ENCODE measurements around the gene GOLGA6L7.
"Not testable (repeated sequence)": the region's sequence is repeated elsewhere in the genome, so short reads cannot be mapped to it uniquely, and the experiment has no call there.

The GOLGA6L7 gene

DNA sequence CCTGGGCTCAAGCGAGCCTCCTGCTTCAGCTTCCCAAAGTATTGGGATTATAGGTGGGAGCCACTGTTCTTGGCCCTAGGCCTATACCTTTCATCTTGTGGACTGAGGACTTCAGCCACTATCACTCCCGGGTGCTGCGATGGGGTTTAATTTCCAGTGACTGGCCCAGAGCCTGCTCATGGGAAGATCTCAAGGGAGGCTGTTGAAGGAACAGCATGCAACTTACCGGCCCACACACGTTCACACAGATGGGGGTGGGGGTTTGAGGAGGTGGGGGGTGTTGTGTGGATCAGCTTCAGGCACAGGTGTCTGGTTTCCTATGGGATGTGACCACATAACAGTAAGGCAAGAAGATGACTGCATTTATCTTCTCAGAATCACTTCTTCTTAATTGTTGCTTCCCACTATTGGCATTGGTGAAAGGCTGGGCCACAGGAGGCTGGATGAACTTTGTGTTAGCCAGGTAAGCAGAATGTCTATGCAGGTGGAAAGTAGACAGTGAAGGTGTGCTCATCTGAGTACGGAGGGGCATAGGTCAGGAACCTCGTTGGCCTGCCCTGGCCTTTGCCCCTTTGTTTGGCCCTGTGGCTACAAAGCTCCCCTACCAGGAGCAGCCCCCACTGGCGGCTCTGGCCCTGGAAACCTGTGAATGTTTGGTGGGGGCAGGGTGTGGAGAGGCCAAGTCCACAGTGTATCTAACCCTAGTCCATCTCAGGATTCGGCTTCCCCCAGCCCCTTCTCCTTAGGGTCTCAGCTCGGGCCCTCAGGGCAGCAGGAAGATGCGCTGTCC lies 35.9 kb upstream of the GOLGA6L7 start:
- DNase-seq, result no peak

DNA sequence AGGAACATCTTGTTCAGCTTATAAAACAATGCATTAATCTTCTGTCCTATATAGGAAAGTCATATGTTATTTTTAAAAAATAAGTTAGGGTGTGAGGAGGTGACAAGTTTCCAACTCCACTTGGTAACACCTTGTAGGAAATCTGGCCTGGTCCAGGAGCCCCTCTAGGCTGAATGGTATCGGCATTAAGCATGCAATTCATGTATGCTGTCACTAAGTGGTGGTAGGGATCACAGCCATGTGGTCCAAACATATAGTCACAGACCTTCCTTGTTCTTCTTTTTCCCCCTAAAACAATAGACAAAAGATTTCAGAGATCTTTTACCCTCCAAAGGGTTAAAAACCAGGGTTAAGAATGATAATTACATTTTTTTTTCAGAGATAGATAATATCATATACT lies 33.2 kb upstream of the GOLGA6L7 start:
- no peak for DNase-seq

DNA sequence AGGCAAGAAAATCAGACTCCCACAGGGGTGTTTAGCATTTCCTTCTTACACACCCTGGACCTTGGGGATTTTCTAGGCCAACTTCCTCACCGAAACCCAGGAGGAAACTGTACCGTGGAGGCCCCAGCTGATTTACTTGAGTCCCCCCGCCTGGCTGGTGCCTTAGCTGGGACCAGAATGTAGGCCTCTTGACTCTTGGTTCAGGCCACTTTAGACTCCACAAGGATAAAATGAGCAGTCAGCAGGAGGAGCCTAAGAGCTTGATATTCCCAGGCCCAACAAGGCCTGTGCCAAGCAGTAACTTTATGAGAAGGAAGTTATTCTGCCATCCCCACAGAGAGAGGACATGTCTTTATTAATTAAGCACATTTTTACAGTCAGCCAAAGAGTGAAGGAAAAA lies 32.7 kb upstream of the GOLGA6L7 start:
- no peak for DNase-seq

DNA sequence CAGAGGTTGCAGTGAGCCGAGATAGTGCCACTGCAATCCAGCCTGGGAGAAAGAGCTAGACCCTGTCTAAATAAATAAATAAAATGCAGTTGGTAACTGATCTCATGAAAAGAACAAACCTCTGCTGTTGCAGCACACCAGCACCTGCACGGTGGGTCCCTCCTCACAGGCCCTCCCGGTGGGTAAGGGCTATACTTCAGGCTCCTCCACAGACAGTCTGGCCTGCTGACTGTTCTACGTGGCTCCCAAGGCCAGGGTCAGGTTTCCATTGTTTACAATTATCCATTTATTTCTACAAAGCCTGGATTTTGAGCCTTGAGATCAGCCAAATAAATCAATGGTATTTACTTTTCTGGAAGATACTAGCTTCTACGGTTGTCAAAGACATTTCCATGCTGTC lies 32.2 kb upstream of the GOLGA6L7 start:
- no peak for DNase-seq

DNA sequence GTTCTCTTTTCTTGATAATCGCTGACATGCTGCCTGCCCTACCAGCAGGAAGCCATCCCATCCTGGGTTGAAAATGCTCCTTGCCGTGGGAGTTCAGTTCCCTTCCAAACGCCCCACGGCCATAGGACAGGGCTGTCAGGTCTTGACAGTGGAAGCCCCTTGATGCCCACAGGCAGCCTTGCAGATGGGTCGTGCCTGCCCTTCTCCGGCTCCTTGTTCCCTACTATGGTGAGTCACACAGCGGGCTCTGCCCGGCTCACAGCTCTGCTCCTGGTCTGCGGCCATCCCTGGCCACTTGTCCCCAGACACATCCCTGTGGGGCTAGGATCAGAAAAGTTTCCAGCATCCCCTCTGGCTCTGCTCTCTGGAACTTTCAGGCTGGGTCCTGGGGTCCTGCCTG lies 31.1 kb upstream of the GOLGA6L7 start:
- no peak for DNase-seq

DNA sequence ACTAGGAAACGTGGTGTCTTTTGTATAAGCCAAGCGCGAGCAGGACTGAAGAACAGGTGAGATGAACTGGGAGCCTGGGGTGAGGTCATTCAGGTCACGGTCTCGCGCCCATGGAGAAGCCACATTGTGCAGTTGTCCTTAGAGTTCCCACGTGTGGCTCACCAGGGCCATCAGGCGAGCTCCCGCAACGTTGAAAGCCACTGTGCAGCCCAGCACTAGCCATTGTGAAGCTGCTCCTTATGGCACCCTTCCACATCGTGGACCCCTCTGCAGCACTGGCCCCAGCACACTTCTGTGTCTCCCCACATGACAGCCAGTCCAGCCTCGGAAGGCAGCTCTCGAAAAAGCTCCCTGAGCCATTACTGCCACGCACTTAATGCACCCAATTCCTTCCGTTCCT lies 29.8 kb upstream of the GOLGA6L7 start:
- no peak for DNase-seq

DNA sequence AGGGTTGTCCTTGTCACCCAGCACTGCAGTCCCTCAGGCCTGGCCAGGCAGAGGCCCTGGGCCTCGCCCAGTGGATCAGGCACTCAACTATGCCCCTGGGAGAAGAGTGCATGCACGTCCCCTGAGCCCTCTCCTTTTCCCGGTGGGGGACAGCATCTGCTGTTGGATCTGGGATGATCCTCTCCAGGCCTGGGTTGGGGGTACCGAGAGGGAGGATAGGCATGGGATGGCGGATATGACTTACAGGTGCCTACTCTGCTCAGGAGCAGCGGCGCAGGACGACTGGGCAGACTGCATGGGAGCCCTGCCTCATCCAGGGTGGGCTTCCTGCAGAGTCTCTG lies 28.4 kb upstream of the GOLGA6L7 start:
- no peak for DNase-seq

DNA sequence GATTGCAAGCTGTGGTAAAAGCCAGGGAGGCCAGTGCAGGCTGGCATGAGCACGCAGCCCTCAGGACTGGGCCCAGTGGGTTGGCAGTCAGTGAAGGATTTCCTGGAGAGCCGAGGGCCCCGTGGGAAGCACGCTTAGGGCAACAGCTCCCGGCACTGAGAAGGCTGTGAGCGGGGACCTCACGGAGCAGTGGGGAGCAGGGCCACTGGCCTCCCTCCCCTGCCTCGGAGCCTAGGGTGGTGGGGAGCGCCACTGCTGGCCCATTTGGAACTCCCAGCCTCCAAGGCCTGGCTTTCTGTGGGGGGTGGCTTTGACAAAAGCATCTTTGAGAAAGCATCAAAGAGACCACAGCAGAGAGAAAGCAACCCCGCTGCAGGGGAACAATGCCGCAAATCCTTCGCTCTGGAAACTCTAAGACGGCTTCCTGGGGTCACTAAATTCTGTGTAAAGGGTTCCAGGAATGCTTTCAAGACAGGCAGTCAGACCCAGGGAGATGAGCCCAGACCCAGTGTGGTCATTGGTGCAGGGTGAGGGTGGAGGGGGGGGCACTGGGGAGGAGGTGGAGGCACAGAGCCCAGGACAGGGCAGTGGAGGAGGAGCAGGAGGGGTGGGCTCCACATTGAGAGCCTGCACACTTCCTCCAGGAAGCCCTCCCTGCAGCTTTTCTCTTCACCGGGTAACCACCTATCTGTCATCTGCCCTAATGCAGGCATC lies 27.8 kb upstream of the GOLGA6L7 start:
- peak in 23 of 56 donors; percentile 12 to 65 (median 33) for DNase-seq

DNA sequence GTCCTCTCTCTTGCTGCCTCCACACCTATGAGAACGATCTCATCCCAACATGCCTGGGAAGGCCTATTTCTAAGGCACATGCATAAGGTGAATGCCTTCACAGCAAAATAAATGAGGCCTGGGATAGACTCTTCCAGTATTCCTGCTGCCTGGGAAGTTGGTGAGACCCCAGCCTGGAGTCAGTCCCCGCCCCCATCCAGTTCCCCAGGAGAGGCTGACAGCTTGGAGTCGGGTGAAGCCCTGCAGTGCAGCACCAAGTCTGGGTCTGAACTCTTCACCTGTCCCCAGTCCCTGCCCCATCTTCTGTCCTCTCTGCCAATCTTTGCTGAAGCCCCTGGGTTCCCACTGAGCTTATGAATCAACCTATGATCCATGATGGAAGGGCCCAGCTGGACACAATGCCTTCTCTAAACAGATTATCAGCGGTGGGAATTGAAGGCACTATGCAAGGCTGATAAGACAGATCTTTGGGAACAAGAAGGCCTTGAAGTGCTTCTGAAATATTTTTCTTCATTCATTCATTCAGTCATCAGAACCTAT lies 27.1 kb upstream of the GOLGA6L7 start:
- DNase-seq, result no peak

DNA sequence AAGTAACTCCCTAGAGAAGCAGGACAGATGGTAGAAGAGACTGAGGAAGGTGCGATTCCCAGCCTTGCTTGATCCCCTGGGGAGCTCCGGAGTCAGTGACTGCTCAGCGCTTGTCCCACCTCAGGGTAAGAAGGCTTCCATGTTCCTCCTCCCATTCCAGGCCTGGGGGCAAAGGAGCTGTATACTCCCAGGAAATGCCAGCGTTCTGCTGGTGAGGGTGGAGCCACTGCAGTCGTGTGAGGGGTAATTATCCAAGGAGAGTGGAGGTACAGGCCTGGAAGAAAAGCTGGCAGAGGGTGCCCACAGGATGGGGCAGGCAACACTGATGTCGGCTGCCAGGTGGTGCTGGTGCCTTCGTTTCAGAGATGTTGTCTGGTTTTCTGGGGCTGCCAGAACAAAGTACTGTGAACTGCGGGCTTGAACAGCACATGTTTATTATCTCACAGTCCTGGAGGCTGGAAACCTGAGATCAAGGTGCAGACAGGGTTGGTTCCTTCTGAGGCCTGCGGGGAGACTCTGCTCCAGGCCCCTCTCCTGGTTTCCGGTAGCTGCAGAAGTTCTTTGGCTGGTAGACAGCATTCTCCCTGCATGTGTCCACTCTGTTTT lies 25.2 kb upstream of the GOLGA6L7 start:
- DNase-seq, result peak in 1 of 56 donors; percentile 16

DNA sequence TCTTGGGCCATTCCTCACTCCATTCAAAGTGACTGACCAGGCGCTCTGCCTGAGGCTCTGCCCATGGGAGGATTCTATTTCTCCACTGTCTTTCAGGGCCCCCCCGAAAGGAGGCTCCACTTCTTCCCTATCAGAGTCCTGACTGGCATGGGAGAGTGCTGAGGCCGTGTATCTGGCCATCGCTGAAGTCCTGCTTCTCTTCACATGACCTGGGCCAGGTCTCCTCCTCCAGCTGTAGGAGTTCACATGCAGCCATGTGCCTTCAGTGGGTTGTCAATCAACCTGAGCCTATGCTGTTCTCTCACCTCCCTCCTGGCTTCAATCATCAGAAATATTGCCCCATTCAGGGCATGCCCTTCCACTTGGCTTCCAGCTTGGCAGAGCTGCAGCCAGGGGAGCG lies 24.6 kb upstream of the GOLGA6L7 start:
- DNase-seq, result no peak

DNA sequence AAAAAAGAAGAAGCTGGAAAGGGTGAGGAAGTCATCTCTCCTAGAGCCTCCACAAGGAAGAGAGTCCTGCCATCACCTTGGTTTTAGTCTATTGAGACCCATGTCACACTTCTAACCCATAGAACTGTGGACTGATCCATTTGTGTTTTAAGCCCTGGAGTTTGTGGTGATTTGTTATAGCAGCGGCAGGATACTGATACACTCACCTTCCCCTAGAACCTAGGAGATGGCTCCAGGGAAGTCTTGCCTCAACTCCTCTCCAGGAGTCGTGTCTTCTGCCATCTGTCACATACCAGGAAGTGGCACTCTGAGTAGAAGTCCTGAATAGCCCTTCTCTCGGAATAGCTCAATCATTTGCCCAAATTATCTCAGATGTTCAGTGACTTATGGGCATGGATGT lies 22.7 kb upstream of the GOLGA6L7 start:
- no peak for DNase-seq

DNA sequence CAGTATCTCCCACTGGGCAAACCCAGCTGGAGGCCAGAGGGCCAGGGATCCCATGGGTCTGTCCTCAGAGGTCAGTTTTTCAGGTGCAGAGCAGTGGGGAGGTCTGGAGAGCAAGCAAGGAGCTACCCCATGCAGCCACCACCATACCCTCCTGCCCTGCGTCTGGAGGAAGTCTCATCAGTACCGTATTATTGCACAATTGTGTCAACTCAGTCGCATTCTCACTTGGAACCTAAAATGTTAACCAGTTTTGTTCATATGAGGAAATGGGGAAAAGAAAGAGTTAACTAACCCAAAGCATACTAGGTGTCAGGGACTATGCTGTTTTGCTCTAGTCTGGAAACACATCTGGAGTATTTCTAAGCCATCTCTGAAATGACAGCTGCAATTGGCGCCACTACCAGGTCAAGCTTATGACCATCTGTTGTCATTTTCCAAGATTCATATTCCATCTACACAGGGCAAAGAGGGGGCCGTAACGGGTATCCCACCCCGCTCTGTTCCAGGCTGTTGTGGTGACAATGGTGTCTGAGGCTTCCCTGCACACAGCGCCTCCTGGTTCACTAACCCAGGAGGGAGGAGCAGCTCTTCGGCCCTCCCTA lies 20.4 kb upstream of the GOLGA6L7 start:
- DNase-seq, result no peak

DNA sequence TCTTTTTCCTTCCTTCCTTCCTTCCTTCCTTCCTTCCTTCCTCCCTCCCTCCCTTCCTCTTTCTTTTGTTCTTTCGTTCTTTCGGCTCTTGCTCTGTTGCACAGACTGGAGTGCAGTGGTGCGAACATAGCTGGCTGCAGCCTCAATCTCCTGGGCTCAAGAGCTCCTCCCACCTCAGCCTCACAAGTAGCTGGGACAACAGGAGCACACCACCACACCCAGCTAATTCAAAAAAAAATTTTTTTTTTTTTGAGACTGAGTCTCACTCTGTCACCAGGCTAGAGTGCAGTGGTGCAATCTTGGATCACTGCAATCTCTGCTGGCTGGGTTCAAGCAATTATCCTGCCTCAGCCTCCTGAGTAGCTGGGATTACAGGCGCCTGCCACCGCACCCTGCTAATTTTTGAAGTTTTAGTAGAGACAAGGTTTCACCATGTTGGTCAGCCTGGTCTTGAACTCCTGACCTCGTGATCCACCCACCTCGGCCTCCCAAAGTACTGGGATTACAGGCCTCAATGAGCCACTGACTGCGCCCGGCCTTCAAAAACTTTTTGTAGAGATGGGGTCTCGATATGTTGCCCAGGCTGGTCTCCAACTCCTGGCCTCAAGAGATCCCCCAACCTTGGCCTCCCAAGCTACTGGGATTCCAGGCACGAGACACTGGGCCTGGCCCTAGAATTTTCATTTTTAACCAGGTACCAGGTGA lies 13.3 kb upstream of the GOLGA6L7 start:
- not testable (repeated sequence) for DNase-seq

DNA sequence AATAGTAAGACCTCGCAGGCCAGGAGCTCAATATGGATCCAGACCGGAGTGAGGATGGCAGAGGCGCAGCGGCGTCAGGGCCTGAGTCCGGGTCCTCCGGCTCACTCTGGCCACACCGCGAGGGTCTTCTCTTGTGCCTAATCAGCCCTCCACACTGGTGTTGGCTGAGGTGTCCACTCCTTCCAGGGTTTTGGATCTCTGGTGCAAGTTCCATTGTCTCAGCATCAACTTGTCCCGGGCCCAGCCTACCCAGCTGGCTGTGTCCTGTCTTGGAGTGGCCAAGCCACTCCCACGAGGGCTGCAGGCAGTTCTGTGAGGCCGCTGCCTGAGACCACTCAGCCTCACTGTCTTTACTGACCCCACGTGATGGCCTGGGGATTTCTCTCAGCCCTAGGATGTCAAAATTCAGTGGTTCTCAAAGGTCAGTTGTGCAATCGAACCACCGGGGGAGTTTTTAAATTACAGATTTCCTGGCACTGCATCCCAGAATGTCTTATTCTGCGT lies 12.6 kb upstream of the GOLGA6L7 start:
- peak in 4 of 56 donors; percentile 5 to 31 (median 11) for DNase-seq

DNA sequence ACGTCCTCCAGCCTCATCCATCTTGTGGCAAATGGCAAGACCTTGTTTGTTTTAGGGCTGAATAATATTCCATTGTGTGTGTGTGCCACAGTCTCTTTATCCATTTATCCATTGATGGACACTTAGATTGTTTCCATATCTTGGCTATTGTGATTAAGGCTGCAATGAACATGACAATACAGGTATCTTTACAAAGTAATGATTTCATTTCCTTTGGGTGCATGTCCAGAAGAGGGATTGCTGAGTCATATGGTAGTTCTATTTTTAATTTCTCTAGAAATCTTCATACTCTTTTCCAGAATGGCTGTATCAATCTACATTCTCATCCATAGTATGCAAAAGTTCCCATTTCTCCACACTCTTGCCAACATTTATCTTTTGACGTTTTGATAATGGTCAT lies 6.1 kb upstream of the GOLGA6L7 start:
- DNase-seq, result not testable (repeated sequence)

DNA sequence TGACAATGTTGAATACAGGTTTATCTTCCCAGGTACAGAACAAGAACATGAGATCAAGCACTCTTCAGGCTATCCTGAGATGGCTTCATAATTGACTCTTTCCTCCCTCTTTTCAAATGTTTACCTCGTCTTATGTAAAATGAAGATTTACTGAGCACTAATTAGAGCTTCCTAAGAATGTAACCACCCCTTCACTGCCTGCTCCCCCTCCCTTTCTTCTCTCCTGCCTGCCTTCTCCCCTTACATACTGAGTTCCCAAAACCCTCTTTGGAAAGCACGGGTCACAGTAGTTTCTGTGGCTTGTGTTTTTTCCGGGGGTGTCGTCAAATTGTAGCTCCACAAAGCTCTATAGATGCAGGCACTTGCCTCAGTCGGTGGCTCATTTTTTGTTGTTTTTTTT lies 5.2 kb upstream of the GOLGA6L7 start:
- not testable (repeated sequence) for DNase-seq

DNA sequence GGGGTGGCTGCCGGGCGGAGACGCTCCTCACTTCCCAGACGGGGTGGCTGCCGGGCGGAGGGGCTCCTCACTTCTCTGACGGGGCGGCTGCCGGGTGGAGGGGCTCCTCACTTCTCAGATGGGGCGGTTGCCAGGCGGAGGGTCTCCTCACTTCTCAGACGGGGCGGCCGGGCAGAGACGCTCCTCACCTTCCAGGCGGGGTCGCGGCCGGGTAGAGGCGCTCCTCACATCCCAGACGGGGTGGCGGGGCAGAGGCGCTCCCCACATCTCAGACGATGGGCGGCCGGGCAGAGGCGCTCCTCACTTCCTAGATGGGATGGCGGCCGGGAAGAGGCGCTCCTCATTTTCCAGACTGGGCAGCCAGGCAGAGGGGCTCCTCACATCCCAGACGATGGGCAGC lies 1.3 kb upstream of the GOLGA6L7 start:
- not testable (repeated sequence) for DNase-seq

DNA sequence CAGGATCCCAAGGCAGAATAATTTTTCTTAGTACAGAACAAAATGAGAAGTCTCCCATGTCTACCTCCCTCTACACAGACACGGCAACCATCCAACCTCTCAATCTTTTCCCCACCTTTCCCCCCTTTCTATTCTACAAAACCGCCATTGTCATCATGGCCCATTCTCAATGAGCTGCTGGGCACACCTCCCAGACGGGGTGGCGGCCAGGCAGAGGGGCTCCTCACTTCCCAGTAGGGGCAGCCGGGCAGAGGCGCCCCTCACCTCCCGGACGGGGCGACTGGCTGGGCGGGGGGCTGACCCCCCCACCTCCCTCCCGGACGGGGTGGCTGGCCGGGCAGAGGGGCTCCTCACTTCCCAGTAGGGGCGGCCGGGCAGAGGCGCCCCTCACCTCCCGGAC lies 827 bp upstream of the GOLGA6L7 start:
- not testable (repeated sequence) for DNase-seq

DNA sequence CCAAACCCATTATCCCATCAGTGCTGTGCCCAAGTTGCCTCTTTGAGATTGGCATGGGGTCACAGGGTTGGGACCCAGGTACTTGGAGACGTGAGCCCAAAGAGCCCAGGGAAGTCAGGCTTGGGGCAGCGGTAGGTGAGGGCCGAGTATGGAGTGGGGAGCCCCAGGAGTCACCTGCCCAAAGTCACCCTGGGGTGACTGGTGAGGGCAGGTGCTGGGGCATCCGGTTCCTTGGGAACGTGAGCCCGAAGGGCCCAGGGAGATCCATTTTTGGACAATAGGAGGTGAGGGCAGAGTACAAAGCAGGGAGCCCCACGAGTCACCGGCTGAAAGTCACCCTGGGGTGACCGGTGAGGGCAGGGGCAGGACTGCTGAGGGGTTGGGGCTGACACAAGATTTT lies 485 bp downstream of the GOLGA6L7 start:
- DNase-seq, result not testable (repeated sequence)

DNA sequence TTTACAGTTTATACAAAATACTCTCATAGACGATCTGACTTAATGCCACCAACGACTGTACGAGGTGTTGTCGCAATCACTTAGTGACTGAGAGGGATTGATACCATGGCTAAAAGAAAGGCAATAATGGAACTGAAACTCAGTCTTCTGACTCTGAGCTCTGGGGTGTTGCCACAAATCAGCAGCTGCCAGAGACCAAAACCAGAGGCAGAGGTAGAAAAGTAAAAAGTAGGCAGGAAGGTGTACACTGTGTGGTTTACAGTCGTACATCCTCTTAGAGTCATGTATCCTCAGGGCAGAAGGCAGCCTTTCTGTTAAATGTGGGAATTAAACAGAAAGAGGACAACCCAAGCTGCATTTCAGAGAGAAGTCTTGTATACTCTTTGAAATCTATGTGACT lies 1.2 kb downstream of the GOLGA6L7 start:
- DNase-seq, result not testable (repeated sequence)
